HG02798 (cell line): ENCODE measurements around the gene MSANTD3.
A peak's percentile ranks its signal among the peaks of the same experiment; 100 is the strongest.

Experiments
- ATAC-seq: cut with Tn5 transposase; IDR thresholded peaks from one replicate; pipeline ENCODE4 v1.9.1; 2021; ENCODE audit warnings: mild to moderate bottlenecking; ENCODE audit not compliant: unreplicated experiment, poor library complexity

The MSANTD3 gene

GRCh38 chr9:100455470-100455869 lies 28.5 kb downstream of the MSANTD3 start:
- ATAC-seq = no peak

GRCh38 chr9:100457517-100457916 lies 30.6 kb downstream of the MSANTD3 start:
- no peak for ATAC-seq

DNA sequence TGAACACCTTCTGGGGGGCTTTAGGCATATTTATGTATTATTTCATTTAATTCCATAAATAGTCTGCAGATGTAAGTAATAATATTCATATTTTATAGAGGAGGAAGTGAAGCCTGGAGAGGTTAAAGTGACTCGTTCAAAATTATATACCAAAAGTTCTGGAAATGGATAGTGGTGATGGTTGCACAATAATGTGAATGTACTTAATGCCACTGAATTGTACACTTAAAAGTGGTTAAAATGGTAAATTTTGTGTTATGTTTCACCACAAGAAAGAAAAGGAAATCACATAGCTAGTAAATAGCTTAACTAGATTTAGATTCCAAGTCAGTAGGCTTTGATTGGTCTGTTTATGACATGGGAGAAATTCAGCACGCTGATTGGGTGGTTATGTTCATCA lies 33.0 kb downstream of the MSANTD3 start:
- no peak for ATAC-seq

GRCh38 chr9:100465274-100465673 lies 38.3 kb downstream of the MSANTD3 start:
- no peak for ATAC-seq

DNA sequence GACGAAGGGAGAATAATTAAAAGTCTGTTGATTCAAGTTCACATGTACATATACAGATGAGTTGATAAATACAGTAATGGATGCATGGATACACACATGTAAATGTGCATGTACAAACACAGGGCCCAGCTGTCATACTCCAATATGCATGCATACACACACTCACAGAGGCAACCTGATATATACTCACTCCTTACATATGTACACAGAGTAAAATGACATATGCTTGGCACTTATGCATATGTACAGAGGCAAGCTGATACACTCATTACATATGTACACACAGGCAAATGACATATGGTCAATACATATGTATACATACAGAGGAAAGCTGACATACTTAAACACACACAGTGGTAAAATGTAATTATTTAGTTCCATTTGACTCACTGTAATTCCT lies 38.8 kb downstream of the MSANTD3 start:
- ATAC-seq = no peak

DNA sequence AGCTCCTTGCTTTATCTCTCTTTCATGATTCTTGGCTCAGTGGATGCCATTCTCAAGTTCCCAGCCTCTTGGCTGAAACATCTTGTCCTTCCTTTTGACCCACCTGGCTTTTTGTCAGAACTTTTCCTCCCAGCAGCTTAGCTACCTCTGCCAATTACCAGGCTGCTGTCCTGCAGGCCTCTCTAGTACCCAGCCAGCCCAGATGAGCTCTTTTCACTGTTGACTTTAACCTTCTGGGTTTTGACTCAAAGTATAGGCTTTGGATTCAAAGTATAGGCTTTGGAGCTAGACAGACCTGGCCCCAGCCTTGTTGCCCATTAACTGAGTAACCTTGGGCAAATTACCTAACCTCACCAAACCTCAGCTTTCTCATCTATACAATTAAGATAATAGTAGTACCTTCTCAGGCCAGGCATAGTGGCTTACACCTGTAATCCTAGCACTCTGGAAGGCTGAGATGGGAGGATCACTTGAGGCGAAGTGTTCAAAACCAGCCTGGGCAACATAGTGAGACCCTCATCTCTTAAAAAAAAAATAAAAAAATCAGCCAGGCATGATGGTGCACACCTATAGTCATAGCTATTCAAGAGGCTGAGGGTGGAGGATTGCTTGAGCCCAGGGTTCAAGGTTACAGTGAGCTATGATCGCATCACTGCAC lies 39.4 kb downstream of the MSANTD3 start:
- ATAC-seq = no peak

DNA sequence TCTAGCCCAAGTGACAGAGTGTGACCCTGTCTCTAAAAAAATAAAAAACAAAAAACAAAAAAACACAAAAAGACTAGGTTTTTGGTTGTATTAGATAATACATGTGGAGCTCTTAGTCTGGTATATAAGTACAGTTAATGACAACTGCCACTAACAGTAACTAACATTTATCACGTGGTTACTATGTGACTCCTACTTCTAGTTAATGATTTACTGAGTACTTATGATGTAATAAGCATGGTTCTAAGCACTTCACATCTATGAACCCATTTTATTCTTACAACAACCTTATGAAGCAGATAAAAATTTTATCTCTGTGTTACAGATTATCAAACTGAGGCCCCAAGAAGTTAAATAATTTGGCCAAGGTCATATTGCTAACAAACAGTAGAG lies 39.9 kb downstream of the MSANTD3 start:
- peak; percentile 42 for ATAC-seq

DNA sequence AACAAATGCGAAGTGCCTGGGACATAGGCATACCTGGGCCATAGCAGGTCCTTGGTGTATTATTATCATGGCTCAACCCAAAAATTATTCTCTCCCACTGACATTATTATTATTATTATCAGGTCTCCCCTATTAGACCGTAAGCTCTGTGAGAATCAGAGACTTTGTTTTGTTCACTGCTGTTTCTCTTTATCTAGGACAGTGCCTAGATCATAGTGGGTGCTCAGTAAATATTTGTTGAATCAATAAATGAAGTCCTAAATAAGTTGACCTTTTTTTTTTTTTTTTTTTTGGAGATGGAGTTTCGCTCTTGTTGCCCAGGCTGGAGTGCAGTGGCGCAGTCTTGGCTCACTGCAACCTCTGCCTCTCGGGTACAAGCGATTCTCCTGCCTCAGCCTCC lies 41.1 kb downstream of the MSANTD3 start:
- ATAC-seq = no peak

DNA sequence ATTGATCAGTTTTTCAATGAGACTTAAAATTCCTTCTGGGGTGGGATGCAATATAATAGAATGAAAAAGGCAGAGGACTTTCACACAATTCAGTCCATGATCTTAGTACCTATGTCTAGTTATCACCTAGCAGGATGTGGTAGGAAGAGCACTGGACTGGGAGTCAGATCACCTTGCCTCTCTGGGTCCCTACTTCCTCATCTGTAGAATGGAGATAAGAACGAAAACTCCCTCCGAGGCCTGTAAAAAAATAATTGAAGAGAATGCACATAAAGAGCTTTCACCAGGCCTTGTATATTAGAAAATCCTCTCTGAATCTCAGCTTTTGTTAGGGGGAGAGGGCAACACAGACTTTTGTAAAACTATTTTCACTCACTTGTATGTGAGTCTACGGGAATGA lies 45.3 kb downstream of the MSANTD3 start:
- ATAC-seq = no peak

- ATAC-seq = peak; percentile 53
These were observed 45.9 kb downstream of the MSANTD3 start, which contains the start of gene TMEFF1 for GRCh38 chr9:100472788-100473275. TMEFF1 (plus strand) TSS chr9:100473149; CDS start chr9:100473545, 396 bp downstream.

GRCh38 chr9:100473276-100474081 lies 46.5 kb downstream of the MSANTD3 start:
- ATAC-seq = peak; percentile 71

GRCh38 chr9:100474082-100474923 lies 47.4 kb downstream of the MSANTD3 start:
- no peak for ATAC-seq

DNA sequence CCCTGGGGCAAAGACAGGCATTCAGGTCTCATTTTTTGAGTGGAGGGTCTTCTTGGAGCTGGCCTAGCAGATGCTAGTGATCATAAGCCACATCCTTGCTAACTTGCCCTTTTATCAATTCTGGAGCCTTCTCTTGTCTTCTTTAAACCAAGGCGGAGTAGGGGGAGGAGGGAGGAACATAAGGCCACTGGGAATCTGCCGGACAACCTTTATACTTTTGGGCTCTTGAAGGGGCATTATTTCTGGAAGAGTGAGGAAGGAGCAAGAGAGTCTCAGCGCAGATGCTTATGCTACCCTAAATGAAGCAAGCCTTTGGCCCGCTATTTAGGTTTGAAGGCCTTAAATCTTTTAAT lies 48.0 kb downstream of the MSANTD3 start:
- ATAC-seq = no peak

DNA sequence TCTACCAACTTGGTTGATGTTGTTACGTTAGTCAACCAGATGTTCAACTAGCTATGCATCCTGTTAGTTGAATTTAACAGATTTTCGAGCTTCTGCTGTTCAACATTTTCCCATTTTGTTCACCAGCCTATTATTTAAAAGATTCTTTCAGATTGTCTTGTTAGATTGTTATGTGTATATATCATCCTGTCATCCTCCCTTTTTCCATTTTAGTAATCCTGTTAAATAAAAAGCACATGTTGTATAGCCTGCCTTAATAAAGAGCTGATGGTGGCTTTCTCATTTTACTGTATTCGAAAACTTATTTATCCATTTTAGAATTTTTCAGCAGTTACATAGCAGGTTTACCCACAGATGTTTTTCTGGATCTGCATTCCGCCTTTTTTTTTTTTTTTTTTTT lies 50.3 kb downstream of the MSANTD3 start:
- ATAC-seq = no peak

DNA sequence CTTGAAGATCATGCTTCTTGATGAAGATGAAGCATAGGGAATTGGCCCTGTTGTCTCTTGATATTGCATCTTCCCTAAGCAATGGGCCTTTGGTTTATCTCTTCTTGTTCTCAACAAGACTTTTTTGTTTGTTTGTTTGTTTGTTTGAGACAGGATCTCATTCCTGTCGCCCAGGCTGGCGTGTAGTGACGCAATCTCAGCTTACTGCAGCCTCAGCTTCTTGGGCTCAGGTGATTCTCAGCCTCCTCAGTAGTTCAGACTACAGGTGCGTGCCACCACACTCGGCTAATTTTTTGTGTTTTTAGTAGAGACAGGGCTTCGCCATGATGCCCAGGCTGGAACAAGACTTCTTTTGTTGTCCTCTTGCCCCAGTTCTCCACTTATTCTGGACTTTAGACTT lies 51.2 kb downstream of the MSANTD3 start:
- ATAC-seq = no peak

DNA sequence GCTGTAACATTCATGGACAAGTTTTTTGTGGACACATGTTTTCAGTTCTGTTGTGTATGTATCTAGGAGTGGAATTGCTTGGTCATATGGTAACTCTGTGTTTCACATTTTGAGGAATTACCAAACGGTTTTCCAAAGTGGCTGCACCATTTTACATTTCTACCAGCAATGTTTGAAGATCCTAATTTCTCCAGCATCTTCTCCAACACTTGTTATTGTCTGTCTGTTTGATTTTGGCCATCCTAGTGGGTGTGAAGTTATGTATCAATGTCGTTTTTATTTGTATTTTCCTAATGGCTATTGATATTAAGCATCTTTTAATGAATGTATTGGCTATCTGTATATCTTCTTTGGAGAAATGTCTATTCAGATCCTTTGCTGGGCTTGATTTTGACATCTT lies 52.9 kb downstream of the MSANTD3 start:
- ATAC-seq = no peak

GRCh38 chr9:100485196-100485595 lies 58.3 kb downstream of the MSANTD3 start:
- no peak for ATAC-seq

DNA sequence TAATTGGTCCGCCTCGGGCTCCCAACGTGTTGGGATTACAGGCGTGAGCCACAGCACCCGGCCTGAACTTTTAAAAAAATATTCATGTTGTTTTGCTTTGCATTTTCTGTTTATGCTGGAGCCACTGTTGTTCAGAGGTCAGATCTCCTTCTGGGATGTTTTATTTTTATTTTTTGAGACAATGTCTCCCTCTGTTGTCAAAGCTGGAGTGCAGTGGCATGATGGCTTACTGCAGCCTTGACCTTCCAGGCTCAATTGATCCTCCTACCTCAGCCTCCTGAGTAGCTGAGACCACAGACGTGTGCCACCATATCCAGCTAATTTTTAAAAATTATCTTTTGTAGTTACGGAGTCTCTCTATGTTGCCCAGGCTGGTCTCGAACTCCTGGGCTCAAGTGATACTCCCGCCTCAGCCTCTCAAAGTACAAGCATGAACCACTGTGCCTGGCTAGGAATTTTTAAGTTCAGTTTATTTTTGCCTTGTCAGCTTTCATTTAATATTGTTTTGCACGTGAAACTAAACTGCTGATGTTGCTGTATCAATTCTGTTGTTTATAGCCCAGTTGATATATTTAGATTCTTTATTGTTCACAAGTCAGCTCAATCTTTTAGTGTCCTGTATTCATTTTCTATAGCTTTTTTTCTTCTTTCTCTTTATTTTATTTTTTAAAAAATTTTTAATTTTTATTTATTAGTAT lies 59.7 kb downstream of the MSANTD3 start:
- ATAC-seq = no peak

GRCh38 chr9:100488177-100488576 lies 61.2 kb downstream of the MSANTD3 start:
- no peak for ATAC-seq

DNA sequence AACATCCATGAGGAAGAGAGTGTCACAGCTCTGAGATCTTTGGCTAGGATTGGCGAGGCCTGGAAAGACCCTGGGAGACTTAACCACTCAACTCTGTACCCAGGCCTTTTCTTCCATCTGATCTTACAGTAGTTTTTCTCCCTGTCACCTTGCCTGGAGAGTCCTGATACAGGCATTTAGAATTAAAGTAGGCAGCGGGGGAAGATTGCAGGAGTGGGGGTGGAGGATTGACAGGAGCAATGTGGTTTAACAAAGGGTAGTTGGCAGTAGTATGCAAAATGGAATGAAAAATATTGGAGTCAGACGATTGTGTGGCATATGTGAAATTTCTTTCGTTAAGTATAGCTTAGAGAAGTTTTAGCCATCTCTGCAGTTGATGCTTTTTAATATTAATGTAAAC lies 62.9 kb downstream of the MSANTD3 start:
- ATAC-seq = no peak
